Posterior vena cava (tissue), 2 donors: ENCODE data around the gene RNU6-1. TPM values are rescaled to one million over a fixed set of nuclear protein-coding genes. Genes with fewer than 3 reads are reported as not detected.

Experiments used
- DNase-seq: peaks from one replicate; pipeline ENCODE4 v3.0.0-alpha.2; 2020; ENCODE audit warnings: low spot score
- intact Hi-C, 2 donors: fragments of 100-400 bp; cut with DNase I; formaldehyde crosslinking; loops; one replicate each; pipeline versions ENCODE4 v1.14.1 to v1.14.2; 2022 to 2023
- total RNA-seq, 2 donors: library from RNA; stranded (reverse); fragmentation: NEBNext Ultra II Directional; extraction: Animal tissue kit (Norgen Biotek cat#: 25700); gene quantifications; one replicate each; pipeline ENCODE4 v1.2.1, GENCODE V29; 2021
- donor health status: DM: yes; HTN: yes; CAD: no.
- donor health status: DM: yes; HTN: yes; CAD: no.

The RNU6-1 gene
- total RNA-seq, 2 donors from 2014 or later, result not detected

DNA sequence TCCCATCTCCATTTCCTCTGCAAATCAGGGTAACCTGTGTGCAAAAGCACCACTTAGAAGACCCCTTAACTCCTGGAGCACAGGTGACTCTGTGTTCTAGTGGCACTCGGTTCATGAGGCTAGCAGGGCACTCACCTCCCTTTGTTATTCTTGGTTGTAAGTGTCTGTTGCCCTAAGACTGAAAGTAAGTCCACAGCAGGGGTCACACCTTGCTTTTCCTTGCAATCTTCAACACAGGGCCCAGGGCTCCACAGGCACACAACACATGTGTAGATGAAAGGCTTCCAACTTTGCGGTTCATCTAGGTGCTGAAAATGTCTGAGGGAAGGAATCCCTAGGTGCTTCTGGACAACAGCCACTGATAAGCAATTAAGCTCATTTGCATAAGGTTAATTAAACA lies 2.9 kb downstream of the RNU6-1 start:
- intact Hi-C loops, result loop anchor here in 1 of 2 donors (5.0 to 10.0 kb wide), 2 partner anchors 342 to 380 kb away; no protein-coding TSS in a partner anchor
- no peak for DNase-seq

DNA sequence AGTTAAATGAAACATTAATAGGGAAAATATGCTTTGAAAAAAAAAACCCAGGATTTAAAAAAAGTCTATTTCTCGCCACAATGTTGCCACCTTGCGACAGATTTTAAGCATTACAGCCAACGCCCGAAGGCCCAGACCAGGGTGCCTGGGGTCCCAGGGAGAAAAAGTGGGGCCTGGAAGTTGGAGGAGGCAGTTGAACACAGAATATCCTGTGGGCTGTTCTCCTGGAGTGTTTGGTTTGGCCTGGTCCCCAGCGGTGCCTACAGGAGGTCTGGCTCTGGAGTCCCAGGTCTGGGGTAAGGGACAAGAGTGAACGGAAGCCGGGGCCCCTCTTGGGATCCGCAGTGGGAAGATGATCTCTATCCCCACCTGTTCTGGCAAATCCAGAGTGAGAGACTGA lies 3.4 kb downstream of the RNU6-1 start:
- DNase-seq, result peak; percentile 79
- intact Hi-C loops, result loop anchor here in 1 of 2 donors (5.0 to 10.0 kb wide), 2 partner anchors 342 to 379 kb away; no protein-coding TSS in a partner anchor

DNA sequence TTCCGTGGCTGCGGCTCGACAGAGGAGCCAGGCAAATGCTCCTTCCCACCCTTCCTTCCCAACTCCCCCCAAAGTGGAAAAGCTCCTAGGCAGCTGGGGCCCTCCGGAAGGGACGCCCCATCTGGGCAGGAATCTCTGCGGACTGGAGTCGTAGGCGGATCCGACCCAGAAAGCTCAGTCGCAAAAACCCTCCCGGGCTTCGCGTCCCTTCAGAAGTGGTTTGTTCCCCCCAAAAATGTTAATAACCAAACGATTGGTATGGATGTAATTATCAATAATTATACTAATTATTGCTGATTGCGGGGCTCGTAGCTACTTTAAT lies 3.8 kb downstream of the RNU6-1 start:
- DNase-seq, result no peak
- intact Hi-C loops, result loop anchor here in 1 of 2 donors (5.0 to 10.0 kb wide), 2 partner anchors 341 to 379 kb away; no protein-coding TSS in a partner anchor

DNA sequence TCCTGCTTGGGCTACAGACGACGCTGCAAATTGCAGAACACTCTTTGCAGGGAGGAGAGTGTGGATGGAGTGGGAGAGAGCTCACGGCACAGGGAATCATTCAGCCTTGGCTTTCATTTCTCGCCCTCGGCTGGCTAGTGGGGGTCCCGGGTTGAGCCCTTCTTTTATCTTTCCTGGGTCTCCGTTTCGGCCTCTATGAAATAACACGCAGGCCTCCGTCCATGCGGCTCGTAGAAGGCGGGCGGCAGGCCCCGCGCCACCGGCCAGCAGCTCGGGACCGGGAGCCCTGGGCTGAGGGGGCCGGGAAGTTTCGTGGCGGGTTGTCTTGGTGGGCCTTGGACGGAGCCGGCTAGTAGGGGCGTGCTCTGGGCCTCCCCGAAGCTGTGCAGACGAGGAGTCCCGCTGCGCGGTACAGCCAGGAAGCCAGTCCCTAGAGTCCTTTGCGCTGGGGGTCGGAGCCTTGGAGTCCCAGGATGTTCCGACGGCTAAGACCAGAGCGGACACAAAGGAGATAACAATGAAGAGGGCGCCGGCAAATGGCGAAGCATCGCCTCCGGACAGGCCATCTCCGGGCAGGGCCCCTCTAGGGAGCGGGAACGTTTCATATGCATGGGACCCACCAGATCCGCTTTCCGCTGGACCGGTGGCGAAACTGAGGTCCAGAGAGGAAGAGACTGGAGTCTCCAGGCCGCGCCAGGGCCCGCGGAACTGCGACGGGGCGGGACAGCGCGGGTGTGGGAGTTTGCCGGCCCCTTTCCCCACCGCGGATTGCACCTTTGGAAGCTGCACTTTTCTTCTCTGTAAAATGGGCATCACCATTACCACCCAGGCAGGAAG lies 4.3 kb downstream of the RNU6-1 start:
- intact Hi-C loops, result loop anchor here in 1 of 2 donors (5.0 to 10.0 kb wide), 2 partner anchors 341 to 378 kb away; no protein-coding TSS in a partner anchor
- DNase-seq, result peak; percentile 84

DNA sequence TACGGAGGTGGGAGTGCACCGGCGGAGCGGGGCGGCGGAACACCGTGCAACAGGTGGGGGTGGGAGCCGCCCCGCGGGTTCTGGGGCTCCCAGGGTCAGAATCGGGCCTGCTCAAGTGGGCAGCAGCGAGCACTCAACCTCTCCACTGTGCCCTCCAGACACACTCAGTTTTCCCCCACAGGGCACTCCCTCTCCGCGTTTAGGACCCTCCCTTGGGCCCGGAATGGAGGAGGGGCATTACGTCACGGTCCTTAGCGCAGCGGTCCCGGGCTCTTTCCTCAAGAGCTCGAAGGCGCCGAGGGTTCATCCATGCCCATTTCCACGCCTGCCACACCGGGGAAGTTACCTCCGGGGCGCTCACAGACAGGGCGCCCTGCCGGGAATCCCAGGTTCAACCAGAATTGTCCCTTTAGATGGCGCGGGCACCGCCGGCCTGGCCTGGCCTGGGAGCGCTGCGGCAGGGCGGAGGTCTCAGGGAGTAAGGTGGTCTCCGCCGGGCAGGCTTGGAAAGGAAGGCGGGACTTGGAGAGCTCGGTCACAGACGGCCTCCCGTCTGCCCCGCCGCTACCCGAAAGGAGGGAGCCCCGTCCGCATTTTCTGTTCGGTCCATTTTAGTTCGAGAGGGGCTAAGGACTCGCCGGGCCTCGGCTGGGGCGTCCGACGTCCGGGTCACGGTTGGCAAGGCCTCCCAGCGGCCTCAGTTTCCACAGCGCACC lies 5.1 kb downstream of the RNU6-1 start:
- peak; percentile 78 for DNase-seq
- intact Hi-C loops, result loop anchor here in 1 of 2 donors (5.0 to 10.0 kb wide), 2 partner anchors 340 to 377 kb away; no protein-coding TSS in a partner anchor

DNA sequence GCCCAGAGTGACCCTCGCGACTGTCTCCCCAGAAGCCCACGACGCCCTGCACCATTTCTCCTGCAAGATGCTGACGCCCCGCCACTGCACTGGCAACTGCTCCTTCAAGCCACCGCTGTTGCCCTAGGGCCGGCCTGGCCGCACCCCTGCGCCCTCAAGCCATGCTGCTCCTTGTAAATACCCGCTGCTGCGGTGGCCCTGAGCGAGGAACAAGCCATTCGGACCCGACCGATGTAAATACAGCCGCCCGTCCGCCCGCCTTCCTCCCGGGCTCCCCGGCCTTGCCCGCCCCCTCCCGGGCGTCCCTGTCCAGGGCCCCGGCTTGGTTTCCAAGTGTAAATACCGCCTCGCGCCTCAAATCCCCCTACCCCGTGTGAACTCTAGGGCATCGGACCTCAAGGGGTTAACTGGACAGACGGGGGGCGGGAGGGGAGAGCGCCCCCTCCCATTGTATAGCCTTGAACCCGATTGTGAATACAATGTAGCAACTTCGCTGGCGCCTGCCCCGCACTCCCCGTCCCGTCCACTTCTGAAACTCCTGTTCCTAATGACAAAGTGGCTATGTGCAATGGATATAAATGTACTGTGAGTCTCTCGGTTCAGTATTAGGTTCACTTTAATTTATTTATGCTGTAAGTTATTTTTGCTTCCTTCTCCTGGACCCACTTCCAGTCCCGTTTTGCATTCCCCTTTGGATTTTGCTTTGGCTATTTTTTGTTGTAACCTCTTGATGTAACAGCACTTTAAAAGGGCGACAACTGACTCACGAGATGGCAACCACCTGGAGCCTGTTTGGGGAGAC lies 5.9 kb downstream of the RNU6-1 start:
- peak; percentile 81 for DNase-seq
- intact Hi-C loops, result loop anchor here in 1 of 2 donors (10.0 kb wide), 1 partner anchor 339 kb away; no protein-coding TSS in a partner anchor

DNA sequence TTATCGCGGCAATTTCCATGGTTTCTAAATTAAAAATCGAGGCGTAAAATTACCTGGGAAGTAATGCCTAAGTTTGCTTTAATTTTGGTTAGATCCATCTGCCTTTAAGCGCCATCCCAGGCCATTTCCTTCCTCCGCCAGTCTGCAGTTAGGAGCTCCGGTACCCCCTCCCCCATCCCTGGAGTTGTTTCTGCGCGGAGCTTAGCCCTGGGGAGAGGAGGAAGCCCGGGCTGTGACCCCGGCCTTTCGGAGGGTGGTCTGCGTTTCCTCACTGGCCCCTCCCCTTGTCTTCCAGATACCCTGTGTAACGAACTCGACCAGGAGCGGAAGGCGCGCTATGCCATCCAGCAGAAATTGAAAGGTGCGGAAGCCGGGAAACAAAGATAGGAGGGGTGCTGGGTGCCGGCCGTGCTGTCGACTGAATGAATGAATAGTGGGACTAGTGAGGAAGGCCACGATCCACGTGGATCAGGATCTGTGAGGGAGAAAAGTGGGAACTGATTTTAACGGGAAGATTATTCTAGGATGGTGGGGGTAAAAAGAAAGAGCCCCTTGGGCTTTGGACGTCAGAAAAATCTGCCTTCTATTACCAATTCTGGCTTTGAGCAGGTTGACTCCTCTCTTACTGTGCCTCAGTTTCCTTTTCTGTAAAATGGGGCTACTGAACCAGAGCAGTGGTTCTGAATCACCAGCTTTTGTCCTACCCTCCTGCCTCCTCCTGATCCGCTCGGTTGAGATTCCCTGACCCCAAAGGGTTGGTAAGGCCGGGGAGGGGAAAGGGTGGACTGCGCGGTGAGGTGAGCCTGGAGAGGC lies 6.7 kb downstream of the RNU6-1 start:
- intact Hi-C loops, result loop anchor here in 1 of 2 donors (10.0 kb wide), 1 partner anchor 338 kb away; no protein-coding TSS in a partner anchor
- DNase-seq, result peak; percentile 75

DNA sequence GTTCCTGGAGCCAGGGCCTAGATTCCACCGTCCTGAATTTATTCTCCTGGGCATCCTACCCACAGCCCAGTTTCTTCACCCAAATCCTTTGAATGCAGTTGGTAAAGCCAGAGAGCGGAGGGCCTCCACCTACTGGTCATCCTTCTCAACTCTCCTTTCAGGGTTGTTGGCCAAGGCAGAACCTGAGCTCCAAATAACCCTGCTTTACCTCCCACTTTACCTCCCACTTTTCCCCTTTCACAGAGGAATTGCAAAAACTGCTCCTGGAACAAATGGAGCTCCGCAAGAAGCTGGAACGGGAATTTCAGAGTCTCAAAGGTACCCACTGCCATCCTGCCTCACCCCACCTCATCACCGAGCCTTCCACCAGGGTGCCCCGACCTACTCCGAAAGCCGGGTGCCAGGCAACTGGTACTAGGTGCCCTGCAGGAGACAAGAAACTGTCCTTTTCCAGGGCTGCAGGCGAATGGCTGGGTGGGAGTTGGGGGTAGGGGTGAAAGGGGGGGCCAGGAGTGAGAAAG lies 7.8 kb downstream of the RNU6-1 start:
- intact Hi-C loops, result loop anchor here in 1 of 2 donors (10.0 kb wide), 1 partner anchor 337 kb away; no protein-coding TSS in a partner anchor
- peak; percentile 78 for DNase-seq

DNA sequence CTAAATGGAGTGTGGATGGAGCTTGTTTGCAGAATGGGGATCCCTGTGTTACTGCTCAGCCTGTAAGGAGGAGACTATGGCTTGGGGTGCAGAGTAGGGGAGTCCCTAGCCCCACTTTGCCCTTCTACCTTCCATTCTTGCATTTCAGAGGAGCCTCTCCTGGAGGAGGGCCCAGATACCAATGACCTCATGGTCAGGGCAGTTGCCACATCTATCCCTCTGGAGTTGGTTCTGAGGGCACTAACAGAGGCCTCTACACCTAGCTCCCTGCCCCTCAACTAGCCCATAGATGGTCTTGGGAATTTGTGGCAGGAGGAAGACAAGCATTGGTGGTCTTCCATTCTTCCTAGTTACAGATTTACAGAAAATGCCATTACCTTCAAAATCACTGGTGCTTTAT lies 8.5 kb downstream of the RNU6-1 start:
- DNase-seq, result no peak

DNA sequence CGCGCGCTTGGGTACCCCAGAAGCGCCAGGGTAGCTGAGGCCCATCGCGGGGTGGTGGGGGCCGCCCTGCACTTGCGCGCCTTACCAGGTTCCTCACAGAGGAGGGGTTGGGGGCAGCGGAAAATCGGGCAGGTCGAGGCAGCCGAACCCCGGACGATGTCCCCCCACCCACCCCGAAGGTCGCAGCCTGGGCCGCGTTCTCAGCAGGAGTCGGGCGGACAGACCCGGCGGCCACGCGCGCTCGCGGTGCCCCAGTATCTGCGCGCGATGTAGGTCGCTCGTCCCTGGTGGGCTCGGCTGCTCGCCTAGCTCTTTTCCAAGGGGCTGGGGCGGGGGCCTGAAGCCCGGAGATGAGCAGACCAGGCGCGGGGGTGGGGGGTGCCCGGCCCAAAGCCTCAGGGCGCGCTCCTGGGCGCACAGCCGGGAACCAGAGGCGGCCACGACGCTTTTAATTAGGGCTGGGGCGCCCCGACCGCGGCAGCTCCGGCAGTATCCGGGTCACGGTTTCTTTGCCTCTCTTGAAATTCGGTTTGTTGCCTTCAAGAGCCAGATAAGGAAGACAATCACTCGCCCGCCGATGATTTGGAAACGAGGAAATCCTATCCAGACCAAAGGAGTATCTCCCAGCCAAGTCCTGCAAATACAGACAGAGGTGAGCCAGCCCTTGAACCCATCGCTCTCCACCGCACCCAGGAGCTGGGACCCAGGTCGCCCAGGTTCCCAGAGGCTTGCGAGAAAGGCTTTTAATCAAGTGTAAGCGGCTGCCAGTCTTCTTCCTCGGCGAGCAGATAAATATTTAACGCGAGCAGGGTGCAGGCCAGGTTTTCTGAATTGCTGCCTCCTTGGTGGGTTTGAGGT lies 10.0 kb downstream of the RNU6-1 start:
- intact Hi-C loops, result loop anchor here in 1 of 2 donors (10.0 kb wide), 1 partner anchor 335 kb away; no protein-coding TSS in a partner anchor
- no peak for DNase-seq

More for the DNA sequence above, 8.5 kb downstream of the RNU6-1 start:
- intact Hi-C loops, result loop anchor here in 1 of 2 donors (10.0 kb wide), 1 partner anchor 337 kb away; no protein-coding TSS in a partner anchor

DNA sequence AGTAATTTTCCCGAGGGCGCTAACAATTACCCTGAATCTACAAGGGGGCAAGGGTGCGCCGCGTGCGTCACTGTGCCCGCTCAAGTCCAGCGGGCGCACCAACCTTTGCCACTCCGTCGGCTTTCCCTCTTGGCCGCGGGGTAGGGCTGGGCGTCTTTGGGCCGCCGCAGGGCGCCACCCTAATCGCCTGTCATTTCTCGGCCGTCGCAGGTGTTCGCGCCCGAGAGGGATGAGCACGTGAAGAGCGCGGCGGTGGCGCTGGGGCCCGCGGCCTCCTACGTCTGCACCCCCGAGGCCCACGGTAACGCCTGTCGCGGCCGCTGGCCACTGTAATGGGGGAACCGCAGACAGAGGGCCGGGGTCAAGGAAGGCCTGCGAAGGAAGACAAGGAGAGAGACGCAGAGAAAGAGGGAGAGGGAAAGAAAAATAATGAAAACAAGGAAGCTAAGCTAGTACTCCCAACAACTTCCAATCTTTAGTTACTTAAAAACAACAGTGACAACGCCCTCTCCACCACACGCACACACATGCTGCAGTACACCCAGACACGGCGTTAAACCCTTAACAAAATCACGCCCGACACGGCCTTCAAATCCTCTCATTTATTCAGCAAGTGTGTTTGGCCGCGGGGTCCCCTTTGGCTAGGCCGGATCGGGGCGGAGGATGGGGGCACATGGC lies 10.7 kb downstream of the RNU6-1 start:
- DNase-seq, result peak; percentile 68
- intact Hi-C loops, result no loop called here

DNA sequence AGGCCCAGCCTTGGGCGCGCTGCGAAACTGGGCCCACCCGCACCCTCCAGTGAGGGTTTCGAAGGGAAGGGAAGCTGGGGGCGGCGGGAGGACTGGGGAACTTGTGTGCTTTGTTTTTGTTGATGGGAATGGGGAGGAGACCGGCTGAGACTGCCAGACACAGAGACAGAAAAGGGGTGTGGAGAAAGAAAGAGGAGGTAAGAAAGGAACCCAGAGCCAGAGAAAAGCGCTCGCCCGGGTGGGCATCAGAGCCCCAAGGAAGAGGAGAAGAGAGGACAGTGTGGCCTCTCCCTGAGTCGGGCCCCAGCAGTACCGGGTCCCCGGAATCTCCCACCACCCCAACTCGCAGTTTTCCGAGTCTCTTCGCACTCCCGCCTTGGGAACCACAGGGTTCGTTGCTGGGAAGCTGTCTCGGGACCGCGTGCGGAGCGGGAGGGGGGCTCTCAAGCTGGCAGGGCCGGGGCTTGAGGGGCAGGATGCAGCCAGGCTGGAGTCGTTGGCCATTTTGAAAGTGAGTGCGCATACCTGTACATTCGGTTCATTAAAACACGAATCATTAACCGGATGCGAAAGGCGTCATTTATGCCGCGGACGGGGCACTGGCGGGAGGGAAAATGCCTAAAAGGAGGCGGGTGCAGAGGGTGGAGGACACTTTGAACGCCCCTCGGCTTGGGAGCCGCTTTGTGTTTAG lies 11.4 kb downstream of the RNU6-1 start:
- DNase-seq, result peak; percentile 73
- intact Hi-C loops, result no loop called here

DNA sequence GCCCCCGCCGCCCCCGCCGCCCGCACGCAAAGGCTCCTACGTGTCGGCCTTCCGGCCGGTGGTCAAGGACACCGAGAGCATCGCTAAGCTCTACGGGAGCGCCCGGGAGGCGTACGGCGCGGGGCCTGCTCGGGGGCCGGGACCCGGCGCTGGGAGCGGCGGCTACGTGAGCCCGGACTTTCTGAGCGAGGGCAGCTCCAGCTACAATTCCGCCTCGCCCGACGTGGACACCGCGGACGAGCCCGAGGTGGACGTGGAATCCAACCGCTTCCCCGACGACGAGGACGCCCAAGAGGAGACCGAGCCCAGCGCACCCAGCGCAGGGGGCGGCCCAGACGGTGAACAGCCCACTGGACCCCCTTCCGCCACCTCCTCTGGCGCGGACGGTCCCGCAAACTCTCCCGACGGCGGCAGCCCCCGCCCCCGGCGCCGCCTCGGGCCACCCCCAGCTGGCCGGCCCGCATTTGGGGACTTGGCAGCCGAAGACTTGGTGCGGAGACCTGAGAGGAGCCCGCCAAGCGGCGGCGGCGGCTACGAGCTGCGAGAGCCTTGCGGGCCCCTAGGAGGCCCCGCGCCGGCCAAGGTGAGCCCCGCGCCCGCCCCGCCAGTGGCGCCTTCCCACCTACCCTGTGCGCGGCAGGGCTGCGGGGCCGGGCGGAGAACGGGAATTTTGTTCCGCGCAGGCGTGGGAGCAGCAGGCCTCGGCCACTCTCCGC lies 12.1 kb downstream of the RNU6-1 start:
- intact Hi-C loops, result no loop called here
- DNase-seq, result peak; percentile 77

DNA sequence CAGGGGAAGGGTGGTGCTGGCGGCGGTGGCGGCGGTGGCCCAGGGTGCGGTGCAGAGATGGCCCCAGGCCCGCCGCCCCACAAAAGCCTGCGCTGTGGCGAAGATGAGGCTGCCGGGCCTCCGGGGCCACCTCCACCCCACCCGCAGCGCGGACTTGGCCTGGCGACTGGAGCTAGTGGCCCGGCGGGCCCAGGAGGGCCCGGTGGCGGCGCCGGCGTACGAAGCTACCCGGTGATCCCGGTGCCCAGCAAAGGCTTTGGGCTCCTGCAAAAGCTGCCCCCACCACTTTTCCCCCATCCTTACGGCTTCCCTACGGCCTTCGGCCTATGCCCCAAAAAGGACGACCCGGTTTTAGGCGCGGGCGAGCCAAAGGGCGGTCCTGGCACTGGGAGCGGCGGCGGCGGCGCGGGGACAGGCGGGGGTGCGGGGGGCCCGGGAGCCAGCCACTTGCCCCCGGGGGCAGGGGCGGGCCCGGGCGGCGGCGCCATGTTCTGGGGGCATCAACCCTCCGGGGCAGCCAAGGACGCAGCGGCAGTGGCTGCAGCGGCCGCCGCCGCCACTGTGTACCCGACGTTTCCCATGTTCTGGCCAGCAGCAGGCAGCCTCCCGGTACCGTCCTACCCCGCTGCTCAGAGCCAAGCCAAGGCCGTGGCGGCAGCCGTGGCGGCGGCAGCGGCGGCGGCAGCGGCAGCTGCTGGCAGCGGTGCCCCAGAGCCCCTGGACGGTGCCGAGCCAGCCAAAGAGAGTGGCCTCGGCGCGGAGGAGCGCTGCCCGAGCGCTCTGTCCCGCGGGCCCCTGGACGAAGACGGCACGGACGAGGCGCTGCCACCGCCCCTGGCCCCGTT lies 12.9 kb downstream of the RNU6-1 start:
- intact Hi-C loops, result no loop called here
- DNase-seq, result peak; percentile 76
